K562 (cell line): Measurements from ENCODE around the gene CTTNBP2. TPM values are rescaled to one million over a fixed set of nuclear protein-coding genes. Genes with fewer than 3 reads are reported as not detected.

ENCODE experiments used
- ATAC-seq: fragments of 200-7000 bp; cut with Tn5 transposase; 3 replicates; pipeline ENCODE4 v1.9.1; 2020; ENCODE audit warnings: moderate library complexity
- BruUV-seq: library from RNA; stranded (reverse); fragments of 400-500 nt; replicated peaks from 2 replicates; lab custom pipeline; 2021; lab: Mats Ljungman, UMichigan
- CTCF ChIA-PET: fragments of 300-600 bp; formaldehyde crosslinking; extraction: SDS; loops from one replicate; lab custom pipeline; 2021; ENCODE audit warnings: low intra/inter-chr PET ratio; lab: Yijun Ruan, JAX
- POLR2A ChIA-PET: fragments of 300-600, 350-650 bp; sonication (Branson Sonifier 250); formaldehyde crosslinking; extraction: SDS; loops from one replicate; lab custom pipeline; 2021; ENCODE audit warnings: antibody characterized with exemption, inconsistent platforms; lab: Yijun Ruan, JAX
- DNase-seq, 4 experiments: peaks; one replicate each; pipeline versions ENCODE4 v3.0.0 to v3.0.0-alpha.2; 2011 to 2018; ENCODE audit warnings: low spot score in 3 of 4, mixed read lengths in 3 of 4; ENCODE audit errors: extremely low read depth in 1 of 4
- FAIRE-seq: peaks from 2 replicates; lab custom pipeline; 2011; peaks lifted over from hg19 to GRCh38; lab: Jason Lieb, UNC
- H2AFZ ChIP-seq: 2 replicates; pipeline ENCODE4 v1.6.0; 2011; ENCODE audit warnings: low read depth, low read length, control low read depth, inconsistent platforms
- H3K27ac ChIP-seq: fragments of 200-600 bp; 3 replicates; pipeline ENCODE4 v1.8.0; 2011; ENCODE audit warnings: low read depth, mild to moderate bottlenecking, control low read depth, inconsistent platforms, low read length, moderate library complexity, mixed read lengths; ENCODE audit errors: extremely low read depth
- H3K27me3 ChIP-seq, 2 experiments: fragments of 300-600 bp in 1 of 2; 2 replicates in 1 of 2; 3 replicates in 1 of 2; pipeline versions ENCODE4 v1.6.0 to v1.8.0; 2011; ENCODE audit warnings: inconsistent platforms in 2 of 2, low read length in 2 of 2, mild to moderate bottlenecking in 1 of 2, mixed read lengths in 1 of 2, moderate library complexity in 1 of 2; ENCODE audit not compliant: control insufficient read depth in 2 of 2, insufficient read depth in 2 of 2
- H3K36me3 ChIP-seq: fragments of 300-600 bp; 3 replicates; pipeline ENCODE4 v1.8.0; 2011; ENCODE audit warnings: mild to moderate bottlenecking, low read length, inconsistent platforms; ENCODE audit not compliant: control insufficient read depth, insufficient read depth
- H3K4me1 ChIP-seq, 2 experiments: fragments of 200-600 bp in 1 of 2; replicated peaks in 1 of 2; 2 replicates in 1 of 2; 3 replicates in 1 of 2; pipeline versions ENCODE4 v1.5.1 to v1.8.0; 2011; ENCODE audit warnings: inconsistent platforms in 2 of 2, low read length in 2 of 2, mild to moderate bottlenecking in 1 of 2, mixed read lengths in 1 of 2, moderate library complexity in 1 of 2; ENCODE audit not compliant: control insufficient read depth in 2 of 2, insufficient read depth in 2 of 2
- H3K4me2 ChIP-seq: 2 replicates; pipeline ENCODE4 v1.6.1; 2011; ENCODE audit warnings: low read length, control low read depth, inconsistent platforms, mixed read lengths; ENCODE audit not compliant: insufficient read depth
- H3K4me3 ChIP-seq: fragments of 200-600 bp; sonication (generic), shearing (Covaris generic); 2 replicates; pipeline ENCODE4 v1.5.1; 2016; ENCODE audit warnings: control low read depth, inconsistent platforms
- H3K79me2 ChIP-seq: fragments of 200-600 bp; 3 replicates; pipeline ENCODE4 v1.8.0; 2011; ENCODE audit warnings: low read length, inconsistent platforms; ENCODE audit not compliant: control insufficient read depth, insufficient read depth
- H3K9ac ChIP-seq, 2 experiments: 2 replicates each; pipeline versions ENCODE4 v1.6.0 to v1.6.1; 2011; ENCODE audit warnings: low read depth in 2 of 2, low read length in 2 of 2, control low read depth in 1 of 2, inconsistent platforms in 1 of 2, mild to moderate bottlenecking in 1 of 2, mixed read lengths in 1 of 2; ENCODE audit not compliant: insufficient read depth in 1 of 2
- H3K9me1 ChIP-seq: one replicate; pipeline ENCODE4 v1.6.0; 2011; ENCODE audit warnings: inconsistent platforms, mild to moderate bottlenecking, low read length, moderate library complexity; ENCODE audit not compliant: control insufficient read depth, insufficient read depth
- H3K9me3 ChIP-seq: replicated peaks from 2 replicates; pipeline ENCODE4 v1.5.1; 2011; ENCODE audit warnings: low read depth, low read length, inconsistent platforms; ENCODE audit not compliant: control insufficient read depth, insufficient read depth
- H4K20me1 ChIP-seq: replicated peaks from 2 replicates; pipeline ENCODE4 v1.6.1; 2011; ENCODE audit warnings: low read length, inconsistent platforms, mixed read lengths; ENCODE audit not compliant: control insufficient read depth, insufficient read depth
- FOXM1 ChIP-seq, 2 experiments: fragments of 450-650 bp in 1 of 2; sonication (generic) in 1 of 2; formaldehyde crosslinking in 1 of 2; IDR thresholded peaks; 2 replicates each; pipeline versions ENCODE4 v1.6.1 to v1.9.0; 2017 to 2022; ENCODE audit warnings: low read depth in 2 of 2, mild to moderate bottlenecking in 2 of 2, missing genetic modification reagents in 1 of 2, moderate library complexity in 1 of 2
- MYBL2 ChIP-seq, 2 experiments: fragments of 450-650 bp in 1 of 2; sonication (generic) in 1 of 2; formaldehyde crosslinking in 1 of 2; IDR thresholded peaks; 2 replicates each; pipeline versions ENCODE4 v1.6.1 to v1.8.1; 2017 to 2022; ENCODE audit warnings: borderline replicate concordance in 1 of 2, inconsistent platforms in 1 of 2, low read depth in 1 of 2, mild to moderate bottlenecking in 1 of 2, missing genetic modification reagents in 1 of 2, moderate library complexity in 1 of 2
- NCOA1 ChIP-seq: fragments of 450-650 bp; IDR thresholded peaks from 2 replicates; pipeline ENCODE4 v1.6.1; 2016; ENCODE audit warnings: low read depth
- SPI1 ChIP-seq: IDR thresholded peaks from 2 replicates; pipeline ENCODE4 v1.6.1; 2011; ENCODE audit warnings: low read depth, low read length, control low read depth, borderline replicate concordance
- WGBS: fragments of 100-300 bp; shearing (Covaris generic); methylation state at CpG from one replicate; pipeline ENCODE4 v1.1.6; 2016; ENCODE audit warnings: low coverage, mixed read lengths; ENCODE audit not compliant: insufficient coverage; ENCODE audit errors: missing lambda C conversion rate; 5-methylcytosine and 5-hydroxymethylcytosine counted together
- in situ Hi-C: fragments of 300-500 bp; cut with MboI; formaldehyde crosslinking; loops from 4 replicates; pipeline ENCODE4 v1.15.0; 2018; ENCODE audit warnings: inconsistent platforms, mixed read lengths
- intact Hi-C: fragments of 100-400 bp; cut with micrococcal nuclease; formaldehyde crosslinking; loops from 2 replicates; pipeline ENCODE4 v1.14.2; 2022
- polyA plus RNA-seq, 8 experiments: library from polyadenylated mRNA; depleted of rRNA in 4 of 8; stranded (reverse) in 5 of 8; unstranded in 3 of 8; fragments of >200 nt; fragmentation: Nextera tagmentation in 2 of 8; fragmentation: Illumina TruSeq in 1 of 8; extraction: Ambion mirVana in 2 of 8; extraction: Trizol in 1 of 8; gene quantifications; 2 replicates each; pipeline versions ENCODE4 v1.2.1 to v1.2.3, GENCODE V29; 2011 to 2014; ENCODE audit warnings: inconsistent platforms in 1 of 8, missing spikeins in 1 of 8
- total RNA-seq, 7 experiments: library from RNA; depleted of rRNA in 6 of 7; stranded (reverse); fragments of >200 nt in 6 of 7; fragmentation: Illumina TruSeq in 2 of 7; extraction: Trizol in 2 of 7; gene quantifications; 2 replicates each; pipeline versions ENCODE4 v1.2.1 to v1.2.3, GENCODE V29; 2011 to 2021; ENCODE audit warnings: low replicate concordance in 1 of 7
- TF ChIP-seq, protein P1 (sequence below): sonication (generic); IDR thresholded peaks from 2 replicates; pipeline ENCODE4 v1.6.1; 2016

CTTNBP2 gene
- total and polyA plus RNA-seq, 9 of the 15 experiments (the other 6 are each of a cell fraction or from before 2014, with no cell fraction given) = 0.05 TPM; not detected in 8

DNA sequence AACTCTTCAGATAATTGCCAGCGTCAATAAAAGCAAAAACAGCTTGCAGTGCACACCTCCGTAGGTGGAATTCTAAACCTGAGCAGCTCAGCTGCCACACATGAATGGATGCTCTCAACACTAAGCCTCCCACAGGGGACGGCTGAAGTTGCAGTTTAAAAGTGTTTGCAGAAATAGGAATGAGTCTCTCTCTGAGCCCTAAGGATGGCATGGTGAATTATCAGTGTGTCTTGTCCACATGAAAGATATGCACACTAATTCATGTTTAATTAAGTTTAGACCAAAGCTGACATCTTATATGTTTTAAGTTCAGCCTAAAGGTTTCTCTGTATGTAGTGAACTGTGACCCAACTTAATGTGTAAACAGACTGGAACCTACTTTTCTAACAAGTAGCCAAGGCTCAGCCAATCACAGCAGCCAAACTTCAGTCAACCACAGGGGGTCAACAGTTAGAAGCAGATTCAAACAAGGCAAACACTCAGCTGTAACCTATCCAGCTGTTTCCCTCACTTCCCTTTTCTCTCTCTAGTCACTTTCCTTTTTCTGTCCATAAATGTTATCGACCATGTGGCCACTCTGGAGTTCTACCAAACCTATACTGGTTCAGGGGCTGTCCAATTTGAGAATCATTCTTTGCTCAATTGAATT lies 38.1 kb downstream of the CTTNBP2 start:
- BruUV-seq = no TSS peak
- Histone ChIP-seq H3K4me1 (no peaks in the 10 kb centered on the region), H2AFZ (no peak overlapping the region), H3K36me3 (no peaks in the 10 kb centered on the region), H3K4me3 (no peak overlapping the region), H3K27ac (no peak overlapping the region), H3K79me2 (no peaks in the 10 kb centered on the region), H3K9me1 (no peaks in the 10 kb centered on the region), H3K27me3 (no peaks in the 10 kb centered on the region), H3K9ac (no peak overlapping the region), H3K4me2 (no peak overlapping the region), H3K9me3 (no peaks in the 10 kb centered on the region), H4K20me1 (no peaks in the 10 kb centered on the region)
- TF ChIP-seq MYBL2 (IDR thresholded peaks at IDR 0.05; ENCODE audit: low read depth) = peak; percentile 69
- TF ChIP-seq MYBL2 (CRISPR knock-in tag; IDR thresholded peaks at IDR 0.05; ENCODE audit: borderline replicate concordance) = no peak
- TF ChIP-seq, protein P1, sequence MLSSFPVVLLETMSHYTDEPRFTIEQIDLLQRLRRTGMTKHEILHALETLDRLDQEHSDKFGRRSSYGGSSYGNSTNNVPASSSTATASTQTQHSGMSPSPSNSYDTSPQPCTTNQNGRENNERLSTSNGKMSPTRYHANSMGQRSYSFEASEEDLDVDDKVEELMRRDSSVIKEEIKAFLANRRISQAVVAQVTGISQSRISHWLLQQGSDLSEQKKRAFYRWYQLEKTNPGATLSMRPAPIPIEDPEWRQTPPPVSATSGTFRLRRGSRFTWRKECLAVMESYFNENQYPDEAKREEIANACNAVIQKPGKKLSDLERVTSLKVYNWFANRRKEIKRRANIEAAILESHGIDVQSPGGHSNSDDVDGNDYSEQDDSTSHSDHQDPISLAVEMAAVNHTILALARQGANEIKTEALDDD = peak; percentile 49; the same call in 1 of the 2 replicates
- TF ChIP-seq NCOA1 = no peak
- peak; percentile 94 for TF ChIP-seq SPI1
- peak; percentile 84 for TF ChIP-seq FOXM1 (IDR thresholded peaks at IDR 0.05; ENCODE audit: low read depth)
- TF ChIP-seq FOXM1 (CRISPR knock-in tag; IDR thresholded peaks at IDR 0.05; ENCODE audit: low read depth) = peak; percentile 93; the same call in 1 of the 2 replicates
- ChIA-PET CTCF (no interaction called here), POLR2A (no interaction called here)
- DNase-seq = peak in 1 of 4 experiments; percentile 15
- intact Hi-C loops = no loop called here
- in situ Hi-C loops = no loop called here
- no peak for FAIRE-seq
- ATAC-seq = peak; percentile 70
- WGBS = 15% methylated on average over 4 of the region's 4 CpGs
